ES-I3 (cell line): Measurements from ENCODE around the gene SLC26A2.
A peak's percentile ranks its signal among the peaks of the same experiment; 100 is the strongest.
"Not testable (repeated sequence)": the region's sequence is repeated elsewhere in the genome, so short reads cannot be mapped to it uniquely, and the experiment has no call there.

ENCODE experiments used
- H3K36me3 ChIP-seq: 2 replicates; pipeline ENCODE4 v1.6.1; 2013; ENCODE audit warnings: mild to moderate bottlenecking, low read length, control low read depth, moderate library complexity; ENCODE audit not compliant: insufficient read depth
- H3K4me1 ChIP-seq: 2 replicates; pipeline ENCODE4 v1.6.1; 2013; ENCODE audit warnings: mild to moderate bottlenecking, control low read depth, low read length; ENCODE audit not compliant: insufficient read depth
- H3K9ac ChIP-seq: 2 replicates; pipeline ENCODE4 v1.6.1; 2013; ENCODE audit warnings: low read depth, mild to moderate bottlenecking, low read length, moderate library complexity
- H3K9me3 ChIP-seq: 2 replicates; pipeline ENCODE4 v1.6.1; 2013; ENCODE audit warnings: mild to moderate bottlenecking, low read length, moderate library complexity; ENCODE audit not compliant: control insufficient read depth, insufficient read depth

SLC26A2 gene

DNA sequence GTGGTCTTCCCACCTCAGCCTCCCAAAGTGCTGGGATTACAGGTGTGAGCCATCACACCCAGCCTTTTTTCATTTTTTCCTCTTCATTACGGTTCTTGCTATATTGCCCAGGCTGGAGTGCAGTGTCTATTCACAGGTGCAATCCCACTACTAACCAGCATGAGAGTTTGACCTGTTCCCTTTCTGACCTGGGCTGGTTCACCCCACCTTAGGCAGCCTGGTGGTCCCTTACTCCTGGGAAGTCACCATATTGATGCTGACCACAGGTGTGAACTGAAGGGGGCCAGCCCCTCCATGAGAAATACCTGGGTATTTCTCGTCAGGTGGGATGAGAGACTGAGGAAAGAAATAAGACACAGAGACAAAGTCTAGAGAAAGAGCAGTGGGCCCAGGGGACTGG, 18.4 kb upstream of the SLC26A2 start:
- Histone ChIP-seq H3K36me3 (no peaks in the 10 kb centered on the region), H3K4me1 (0 out of 2 replicates have a peak, but pooled peaks cover 15% of the 10 kb centered on the region), H3K9me3 (no peaks in the 10 kb centered on the region), H3K9ac (no peak overlapping the region)

DNA sequence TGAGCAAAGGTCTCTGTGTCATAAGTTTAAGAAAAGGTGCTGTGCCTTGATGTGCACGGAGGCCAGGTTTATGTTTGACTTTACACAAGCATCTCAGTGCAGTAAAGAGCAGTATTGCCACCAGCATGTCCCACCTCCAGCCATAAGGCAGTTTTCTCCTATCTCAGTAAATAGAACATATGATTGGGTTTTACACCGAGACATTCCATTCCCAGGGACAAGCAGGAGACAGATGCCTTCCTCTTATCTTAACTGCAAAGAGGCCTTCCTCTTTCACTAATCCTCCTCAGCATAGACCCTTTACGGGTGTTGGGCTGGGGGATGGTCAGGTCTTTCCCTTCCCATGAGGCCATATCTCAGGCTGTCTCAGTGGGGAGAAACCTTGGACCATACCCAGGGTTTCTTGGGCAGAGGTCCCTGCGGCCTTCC, 17.8 kb upstream of the SLC26A2 start:
- H3K9ac ChIP-seq, H3K36me3 ChIP-seq: not testable (repeated sequence)
- H3K4me1 ChIP-seq, result 0 out of 2 replicates have a peak, but pooled peaks cover 15% of the 10 kb centered on the region

DNA sequence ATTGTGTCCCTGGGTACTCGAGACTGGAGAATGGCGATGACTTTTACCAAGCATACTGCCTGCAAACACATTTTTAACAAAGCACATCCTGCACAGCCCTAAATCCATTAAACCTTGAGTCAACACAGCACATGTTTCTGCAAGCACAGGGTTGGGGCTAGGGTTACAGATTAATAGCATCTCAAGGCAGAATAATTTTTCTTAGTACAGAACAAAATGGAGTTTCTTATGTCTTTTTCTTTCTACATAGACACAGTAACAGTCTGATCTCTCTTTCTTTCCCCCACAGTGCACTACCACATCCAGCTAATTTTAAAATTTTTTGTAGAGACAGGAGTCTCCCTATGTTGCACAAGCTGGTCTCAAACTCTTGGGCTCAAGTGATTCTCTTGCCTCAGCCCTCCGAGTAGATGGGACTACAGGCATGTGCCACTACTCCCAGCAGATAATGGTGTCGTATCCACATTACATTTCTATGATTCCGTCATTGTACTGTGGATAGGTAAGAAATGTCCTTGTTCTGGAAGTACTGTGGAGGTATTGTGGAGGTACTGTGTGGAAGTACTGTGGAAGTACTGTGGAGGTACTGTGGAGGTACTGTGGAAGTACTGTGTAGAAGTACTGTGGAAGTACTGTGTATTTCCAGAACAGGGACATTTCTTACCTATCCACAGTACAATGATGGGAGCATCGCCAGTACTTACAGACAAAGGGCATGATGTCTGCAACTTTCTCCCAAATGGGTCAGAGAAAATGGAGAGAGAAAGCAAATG, 17.2 kb upstream of the SLC26A2 start:
- H3K4me1 ChIP-seq, result 0 out of 2 replicates have a peak, but pooled peaks cover 11% of the 10 kb centered on the region
- not testable (repeated sequence) for H3K36me3 ChIP-seq, H3K9ac ChIP-seq, H3K9me3 ChIP-seq

More for the DNA sequence above, 17.8 kb upstream of the SLC26A2 start:
- not testable (repeated sequence) for H3K9me3 ChIP-seq

DNA sequence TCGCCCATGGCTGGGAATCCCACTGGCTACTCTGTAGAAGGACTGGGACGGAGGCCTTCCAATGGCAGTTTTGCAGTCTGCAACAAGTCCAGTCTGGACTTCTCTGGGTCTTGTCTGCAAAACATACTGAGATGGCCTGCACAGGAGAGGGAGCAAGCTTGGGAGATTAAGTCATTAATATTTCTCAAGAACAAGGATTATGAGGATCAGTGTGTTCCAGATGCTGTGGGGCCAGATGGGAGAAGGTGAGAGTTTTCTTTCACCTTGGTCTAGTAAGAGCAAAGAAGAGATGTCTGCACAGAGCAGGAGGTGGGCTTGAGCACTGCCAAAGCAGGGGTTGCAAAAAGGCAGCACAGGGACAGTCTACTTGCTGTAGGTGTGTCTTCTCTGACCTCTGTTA, 15.9 kb upstream of the SLC26A2 start, which contains the start of gene PDE6A:
Gene PDE6A, minus strand, starts transcription at position 128 of the 400 bp plus-strand sequence. Its CDS starts 120 bp downstream, at position 8.
- Histone ChIP-seq H3K9ac (no peak within 1 kb of the TSS), H3K4me1 (0 out of 2 replicates have a peak, but pooled peaks cover under 1% of the 10 kb centered on the region)

DNA sequence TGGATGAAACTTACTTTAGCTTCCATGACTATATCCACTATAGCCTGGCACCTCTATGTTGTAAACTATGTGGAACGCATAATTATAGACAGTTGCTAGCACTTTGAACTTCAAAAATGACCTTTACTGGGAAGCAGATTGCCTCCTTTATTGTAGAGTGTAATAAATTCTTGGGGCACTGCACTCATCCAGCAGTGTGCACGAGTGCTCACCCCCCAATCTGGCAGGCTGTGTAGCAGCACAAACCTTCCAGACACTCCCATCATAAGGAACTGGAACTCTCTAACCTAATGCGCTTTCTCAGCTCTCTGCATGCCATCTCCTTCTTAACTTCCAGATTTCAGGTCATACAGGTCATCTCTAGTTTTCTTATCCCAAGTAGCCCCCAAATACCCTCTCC, 14.4 kb upstream of the SLC26A2 start:
- Histone ChIP-seq H3K9ac (no peak overlapping the region), H3K36me3 (no peaks in the 10 kb centered on the region), H3K9me3 (no peaks in the 10 kb centered on the region), H3K4me1 (no peaks in the 10 kb centered on the region)

More for the DNA sequence above, 15.9 kb upstream of the SLC26A2 start, which contains the start of gene PDE6A:
- Histone ChIP-seq H3K36me3 (no peaks in the 10 kb centered on the region), H3K9me3 (no peaks in the 10 kb centered on the region)

DNA sequence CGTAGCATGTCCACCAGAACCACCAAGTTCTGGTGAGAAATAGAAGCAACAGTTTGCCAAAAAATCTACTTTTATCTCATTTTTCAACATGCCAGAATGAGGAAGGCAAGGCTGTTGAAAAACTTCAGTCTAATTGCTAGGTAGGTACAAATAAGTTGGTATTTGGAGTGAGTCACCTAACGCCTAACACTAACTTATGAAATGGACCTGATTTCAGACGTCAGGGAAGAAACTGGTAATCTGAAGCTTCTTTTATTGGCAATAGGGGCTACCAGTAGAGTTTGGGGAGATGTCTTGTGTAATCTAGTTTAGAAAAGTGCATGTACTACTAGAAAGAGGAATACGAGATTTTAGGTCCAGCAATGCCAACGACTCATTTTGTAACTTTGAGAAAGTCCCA, 11.6 kb upstream of the SLC26A2 start:
- Histone ChIP-seq H3K4me1 (no peaks in the 10 kb centered on the region), H3K9ac (no peak overlapping the region), H3K36me3 (no peaks in the 10 kb centered on the region), H3K9me3 (no peaks in the 10 kb centered on the region)

DNA sequence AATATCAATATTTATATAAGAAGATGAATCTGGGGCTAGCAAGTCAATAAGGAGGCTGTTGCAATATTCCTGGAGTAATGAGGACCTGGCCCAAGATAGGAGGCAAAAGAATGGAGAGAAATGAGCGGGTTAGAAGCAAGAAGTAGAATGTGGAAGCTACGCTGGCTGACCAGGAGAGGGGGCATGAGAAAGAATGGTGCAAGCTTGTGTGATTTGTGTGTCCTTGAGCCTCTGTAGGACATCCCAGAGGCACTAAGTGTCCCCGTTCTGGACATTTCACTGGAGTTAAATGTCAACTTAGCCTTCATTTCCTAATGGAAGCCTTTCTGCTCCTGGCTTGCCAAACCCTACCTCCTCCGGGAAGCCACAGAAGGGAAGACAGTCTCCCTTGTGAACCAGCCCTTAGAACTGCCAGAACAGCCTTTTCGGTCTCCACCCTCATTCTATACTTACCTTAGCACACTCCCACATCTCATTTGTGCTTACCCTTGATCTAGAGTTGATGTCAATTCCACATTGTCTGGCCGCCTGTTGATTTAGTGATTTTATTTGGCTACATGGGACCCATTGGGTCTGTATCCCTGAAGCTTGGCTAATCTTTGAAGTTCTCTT, 9.3 kb upstream of the SLC26A2 start:
- no peaks in the 10 kb centered on the region for H3K9me3 ChIP-seq
- H3K9ac ChIP-seq, result no peak overlapping the region
- no peaks in the 10 kb centered on the region for H3K36me3 ChIP-seq
- no peaks in the 10 kb centered on the region for H3K4me1 ChIP-seq

DNA sequence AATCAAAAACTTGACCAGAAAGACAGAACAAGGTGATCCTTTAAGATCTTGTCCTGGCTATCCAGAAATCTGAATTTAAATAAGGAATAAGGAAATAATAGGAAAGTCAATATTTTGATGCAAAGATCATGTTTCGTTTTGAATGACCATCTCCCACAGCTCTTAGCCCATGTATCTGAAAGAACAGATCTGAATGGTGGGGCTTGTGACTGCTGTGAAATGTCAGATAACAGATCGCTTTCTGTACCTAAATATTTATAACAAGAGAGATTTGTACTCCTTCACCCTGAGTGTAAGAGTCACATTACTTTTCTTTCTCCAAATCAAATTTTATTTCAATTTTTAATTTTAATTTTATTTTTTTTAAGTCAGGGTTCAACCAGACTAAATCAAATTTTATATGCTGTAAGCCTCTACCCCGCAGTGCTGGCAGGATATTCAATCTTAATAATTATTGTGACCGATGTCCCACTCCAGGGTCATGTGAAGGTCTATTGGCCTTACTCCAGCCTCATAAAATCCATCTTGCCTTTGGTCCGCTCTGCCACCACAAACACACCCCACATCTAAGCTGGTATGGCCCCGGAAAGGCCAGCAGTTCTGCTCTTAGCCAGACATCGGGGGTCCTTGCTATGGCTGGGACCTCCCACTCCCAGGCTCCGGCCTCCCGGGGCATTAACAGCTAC, 7.0 kb upstream of the SLC26A2 start:
- H3K36me3 ChIP-seq, result no peaks in the 10 kb centered on the region
- H3K4me1 ChIP-seq, result no peaks in the 10 kb centered on the region
- H3K9ac ChIP-seq, result no peak overlapping the region
- H3K9me3 ChIP-seq, result no peaks in the 10 kb centered on the region

DNA sequence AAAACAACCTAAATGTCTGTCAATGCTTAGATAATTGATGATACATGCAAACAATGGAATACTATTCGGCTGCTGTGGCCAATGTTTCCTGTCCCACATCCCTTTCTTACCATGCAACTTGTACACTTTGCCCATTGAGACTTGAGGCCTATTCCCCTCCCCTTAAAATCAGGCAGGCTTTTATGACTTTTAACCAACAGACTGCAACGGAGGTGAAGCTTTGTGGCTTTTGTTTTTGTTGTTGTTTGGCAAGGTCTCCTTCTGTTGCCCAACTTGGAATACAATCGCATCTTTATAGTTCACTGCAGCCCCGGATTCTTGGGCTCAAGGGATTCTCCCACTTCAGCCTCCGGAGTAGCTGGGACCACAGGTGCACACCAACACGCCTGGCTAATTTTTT, 5.8 kb upstream of the SLC26A2 start:
- no peaks in the 10 kb centered on the region for H3K36me3 ChIP-seq
- H3K4me1 ChIP-seq, result no peaks in the 10 kb centered on the region
- no peaks in the 10 kb centered on the region for H3K9me3 ChIP-seq
- no peak overlapping the region for H3K9ac ChIP-seq

DNA sequence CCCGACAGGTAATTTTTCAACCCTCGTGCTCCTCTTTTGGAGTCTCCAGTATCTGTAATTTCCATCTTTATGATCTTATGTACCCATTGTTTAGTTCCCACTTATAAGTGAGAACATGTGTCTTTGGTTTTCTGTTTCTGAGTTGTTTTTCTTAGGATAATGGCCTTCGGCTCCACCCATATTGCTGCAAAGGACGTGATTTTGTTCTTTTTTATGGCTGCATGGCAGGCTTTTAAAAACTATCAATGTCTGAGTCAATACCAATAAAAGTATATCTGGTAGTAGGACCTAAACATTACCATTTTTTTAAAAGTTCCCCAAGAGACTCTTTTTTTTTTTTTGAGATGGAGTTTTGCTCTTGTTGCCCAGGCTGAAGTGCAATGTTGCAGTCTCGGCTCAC, 3.9 kb upstream of the SLC26A2 start:
- H3K4me1 ChIP-seq, result no peaks in the 10 kb centered on the region
- no peak overlapping the region for H3K9ac ChIP-seq
- no peaks in the 10 kb centered on the region for H3K9me3 ChIP-seq
- no peaks in the 10 kb centered on the region for H3K36me3 ChIP-seq

DNA sequence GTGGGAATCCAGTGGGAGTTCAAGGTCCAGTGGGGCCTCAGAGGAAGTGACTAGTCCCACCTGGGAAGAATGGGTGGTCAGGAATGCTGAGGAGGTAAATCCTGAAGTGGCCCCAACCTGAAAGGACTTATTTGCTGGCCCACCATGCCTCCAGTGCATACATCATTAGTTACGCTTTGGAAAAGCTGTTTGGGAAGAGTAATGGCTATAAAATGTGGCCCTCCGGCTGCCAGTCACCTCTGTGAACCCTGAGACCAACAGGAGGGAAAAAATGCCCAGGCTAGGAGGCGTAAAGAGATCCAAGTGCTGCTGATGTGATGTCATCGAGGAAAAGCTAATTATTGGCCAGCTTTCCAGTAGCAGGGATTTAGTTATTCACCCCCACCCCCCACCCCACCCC, 2.7 kb upstream of the SLC26A2 start:
- H3K36me3 ChIP-seq, result no peaks in the 10 kb centered on the region
- H3K4me1 ChIP-seq, result no peaks in the 10 kb centered on the region
- no peak overlapping the region for H3K9ac ChIP-seq
- no peaks in the 10 kb centered on the region for H3K9me3 ChIP-seq

DNA sequence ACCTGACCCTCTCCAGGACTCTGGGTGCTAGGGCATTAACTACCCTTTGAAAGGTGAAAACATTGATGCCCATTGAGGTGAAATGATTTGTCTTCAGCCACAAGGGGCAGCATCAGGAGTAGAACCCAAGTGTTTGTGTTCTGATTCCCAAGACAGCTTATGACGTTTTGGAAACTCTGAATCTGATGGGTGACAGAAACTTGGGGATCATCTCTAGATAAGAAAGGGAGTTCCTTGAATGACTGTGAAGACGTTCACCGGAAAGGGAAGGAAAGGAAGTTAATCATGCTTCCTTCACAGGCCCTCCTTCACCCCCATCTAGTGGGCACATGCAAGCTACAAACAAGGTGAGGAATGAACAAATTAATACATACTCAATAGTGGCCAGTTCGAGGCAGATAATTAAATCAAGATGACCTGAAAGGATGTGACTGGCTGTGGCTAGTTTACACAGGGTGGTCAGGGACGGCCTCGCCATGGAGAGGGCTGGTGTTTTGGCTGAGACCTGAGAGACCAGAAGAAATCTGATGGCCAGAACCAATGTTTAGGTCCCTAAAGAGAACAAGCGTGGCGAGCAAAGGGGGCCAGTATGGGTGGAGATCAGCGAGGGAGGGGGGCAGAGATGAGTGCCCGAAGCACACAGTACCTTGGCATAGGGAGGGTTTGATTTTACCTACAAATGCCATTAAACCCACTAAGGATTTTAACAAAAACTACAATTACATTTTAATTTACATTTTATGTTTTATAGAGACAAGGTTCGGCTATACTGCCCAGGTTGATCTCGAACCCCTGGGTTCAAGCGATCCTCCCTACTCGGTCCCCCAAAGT, 937 bp upstream of the SLC26A2 start:
- H3K9ac ChIP-seq, result peak overlapping the region; percentile 68
- no peaks in the 10 kb centered on the region for H3K4me1 ChIP-seq
- H3K36me3 ChIP-seq, result no peaks in the 10 kb centered on the region
- H3K9me3 ChIP-seq, result no peaks in the 10 kb centered on the region

DNA sequence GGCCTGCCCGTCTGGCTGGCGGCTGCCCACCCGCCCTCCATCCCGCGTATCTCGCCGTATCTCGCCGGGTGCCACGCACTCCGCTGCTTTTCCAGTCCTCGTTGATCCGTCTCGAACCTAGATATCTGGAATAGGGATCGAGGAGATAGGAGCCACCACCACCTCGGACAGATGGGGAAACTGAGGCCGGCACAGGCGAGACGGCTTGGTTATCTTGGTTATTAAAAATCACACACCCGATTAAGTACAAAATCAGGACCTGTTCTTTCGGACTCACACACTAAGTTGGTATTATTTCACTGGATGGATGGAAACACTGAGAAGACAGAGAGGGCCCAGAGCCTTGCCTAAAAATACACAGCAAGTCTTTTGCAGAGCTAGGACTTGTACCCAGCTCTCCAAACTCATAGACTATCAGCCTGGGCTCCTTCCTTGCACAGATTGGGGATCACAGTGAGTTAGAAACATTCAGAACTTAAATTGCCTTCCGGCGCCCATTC, 678 bp downstream of the SLC26A2 start:
- peak overlapping the region; percentile 68 for H3K9ac ChIP-seq
- no peaks in the 10 kb centered on the region for H3K4me1 ChIP-seq
- H3K36me3 ChIP-seq, result no peaks in the 10 kb centered on the region
- H3K9me3 ChIP-seq, result no peaks in the 10 kb centered on the region

DNA sequence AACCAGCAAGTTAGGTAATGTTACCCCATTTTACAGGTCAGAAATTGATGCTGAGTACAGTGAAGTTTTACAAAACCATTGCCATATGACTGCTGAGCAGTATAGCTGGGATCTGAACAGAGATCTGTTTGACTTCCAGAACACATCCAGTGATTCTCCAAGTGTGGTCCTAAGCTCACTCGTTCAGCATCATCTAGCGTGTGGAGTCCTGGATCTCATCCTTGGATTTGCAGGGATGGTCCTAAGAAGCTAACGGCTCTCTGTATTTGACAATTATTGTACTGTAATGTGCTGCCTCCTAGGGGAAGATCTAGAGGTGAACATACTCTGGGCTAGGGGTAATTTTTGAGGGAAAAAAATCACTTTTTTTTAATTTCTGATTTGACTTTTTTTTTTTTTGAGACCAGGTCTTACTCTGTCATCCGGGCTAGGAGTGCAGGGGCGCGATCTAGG, 1.4 kb downstream of the SLC26A2 start:
- Histone ChIP-seq H3K4me1 (no peaks in the 10 kb centered on the region), H3K9me3 (no peaks in the 10 kb centered on the region), H3K36me3 (no peaks in the 10 kb centered on the region), H3K9ac (no peak overlapping the region)
